Endothelial cell of umbilical vein (primary cell): Measurements from ENCODE around the gene CAAP1. TPM values are rescaled to one million over a fixed set of nuclear protein-coding genes. Genes with fewer than 3 reads are reported as not detected.

ENCODE experiments used
- BruUV-seq: library from RNA; stranded (reverse); fragments of 400-500 nt; replicated peaks from 2 replicates; lab custom pipeline; 2021; lab: Mats Ljungman, UMichigan
- CTCF ChIA-PET: fragments of 300-600, 350-600 bp; sonication (Branson Sonifier 250); formaldehyde crosslinking; loops from one replicate; lab custom pipeline; 2021; ENCODE audit warnings: antibody characterized with exemption, inconsistent platforms; lab: Charles Lee
- POLR2A ChIA-PET: fragments of 300-600, 350-600 bp; sonication (Branson Sonifier 250); formaldehyde crosslinking; loops from one replicate; lab custom pipeline; 2021; ENCODE audit warnings: antibody characterized with exemption, inconsistent platforms; lab: Charles Lee
- DNase-seq: peaks from one replicate; pipeline ENCODE4 v3.0.0-alpha.2; 2011; ENCODE audit warnings: low read depth, low spot score
- FAIRE-seq: peaks from 2 replicates; lab custom pipeline; 2011; peaks lifted over from hg19 to GRCh38; lab: Jason Lieb, UNC
- H2AFZ ChIP-seq: 2 replicates; pipeline ENCODE4 v1.6.0; 2012; ENCODE audit warnings: low read depth, low read length, control low read depth, inconsistent platforms
- H3K27ac ChIP-seq: 2 replicates; pipeline ENCODE4 v1.5.1; 2011; ENCODE audit warnings: low read depth, mild to moderate bottlenecking, control low read depth, low read length, moderate library complexity; ENCODE audit not compliant: insufficient read depth
- H3K27me3 ChIP-seq, 2 experiments: 2 replicates each; pipeline versions ENCODE4 v1.6.0 to v1.6.1; 2011; ENCODE audit warnings: low read length in 2 of 2, mixed read lengths in 1 of 2; ENCODE audit not compliant: control insufficient read depth in 2 of 2, insufficient read depth in 2 of 2
- H3K36me3 ChIP-seq, 2 experiments: 2 replicates in 1 of 2; 3 replicates in 1 of 2; pipeline ENCODE4 v1.5.1; 2011; ENCODE audit warnings: low read length in 2 of 2, mild to moderate bottlenecking in 1 of 2, moderate library complexity in 1 of 2; ENCODE audit not compliant: control insufficient read depth in 2 of 2, insufficient read depth in 2 of 2; ENCODE audit errors: extremely low read depth in 1 of 2
- H3K4me1 ChIP-seq: 3 replicates; pipeline ENCODE4 v1.5.1; 2011; ENCODE audit warnings: mild to moderate bottlenecking, low read length; ENCODE audit not compliant: control insufficient read depth, insufficient read depth; ENCODE audit errors: extremely low read depth
- H3K4me2 ChIP-seq: 2 replicates; pipeline ENCODE4 v1.6.1; 2011; ENCODE audit warnings: low read length, control low read depth, mixed read lengths; ENCODE audit not compliant: insufficient read depth
- H3K4me3 ChIP-seq, 3 experiments: fragments of 200-600 bp in 1 of 3; sonication (generic), shearing (Covaris generic) in 1 of 3; replicated peaks in 1 of 3; 2 replicates each; pipeline ENCODE4 v1.5.1; 2011 to 2016; ENCODE audit warnings: control low read depth in 3 of 3, low read length in 3 of 3, mild to moderate bottlenecking in 2 of 3, inconsistent platforms in 1 of 3, low read depth in 1 of 3, moderate library complexity in 1 of 3; ENCODE audit not compliant: insufficient read depth in 1 of 3
- H3K79me2 ChIP-seq: 2 replicates; pipeline ENCODE4 v1.6.0; 2012; ENCODE audit warnings: low read length, inconsistent platforms; ENCODE audit not compliant: control insufficient read depth, insufficient read depth
- H3K9ac ChIP-seq: replicated peaks from 2 replicates; pipeline ENCODE3; 2011; ENCODE audit warnings: low read length, control low read depth; ENCODE audit not compliant: insufficient read depth; ENCODE audit errors: extremely low read depth
- H3K9me1 ChIP-seq: replicated peaks from 3 replicates; pipeline ENCODE4 v1.6.0; 2011; ENCODE audit warnings: mild to moderate bottlenecking, low read length; ENCODE audit not compliant: control insufficient read depth, insufficient read depth; ENCODE audit errors: extremely low read depth
- H3K9me3 ChIP-seq: replicated peaks from 2 replicates; pipeline ENCODE4 v1.5.1; 2012; ENCODE audit warnings: low read length, inconsistent platforms; ENCODE audit not compliant: control insufficient read depth, insufficient read depth
- H4K20me1 ChIP-seq: replicated peaks from 2 replicates; pipeline ENCODE3; 2011; ENCODE audit warnings: mild to moderate bottlenecking, low read length; ENCODE audit not compliant: control insufficient read depth, insufficient read depth; ENCODE audit errors: extremely low read depth
- EZH2 ChIP-seq: IDR thresholded peaks from 2 replicates; pipeline ENCODE4 v1.6.1; 2012; ENCODE audit warnings: borderline replicate concordance, low read depth, mild to moderate bottlenecking, moderate library complexity, low read length, inconsistent platforms; ENCODE audit not compliant: severe bottlenecking
- FOS ChIP-seq: IDR thresholded peaks from 2 replicates; pipeline ENCODE4 v1.6.1; 2011; ENCODE audit warnings: mild to moderate bottlenecking, low read length, moderate library complexity, borderline replicate concordance; ENCODE audit not compliant: insufficient read depth
- GATA2 ChIP-seq: IDR thresholded peaks from 2 replicates; pipeline ENCODE4 v1.7.0; 2011; ENCODE audit warnings: low read depth, mild to moderate bottlenecking, moderate library complexity, mixed read lengths, low read length; ENCODE audit not compliant: insufficient read length, insufficient read depth
- JUN ChIP-seq: IDR thresholded peaks from 2 replicates; pipeline ENCODE4 v1.6.1; 2011; ENCODE audit warnings: borderline replicate concordance, low read depth; ENCODE audit not compliant: insufficient read length, insufficient read depth
- MYC ChIP-seq: IDR thresholded peaks from one replicate; pipeline ENCODE4 v1.6.1; 2011; ENCODE audit warnings: mild to moderate bottlenecking, low read depth, low read length
- POLR2A ChIP-seq: IDR thresholded peaks from 2 replicates; pipeline ENCODE4 v1.6.1; 2012; ENCODE audit warnings: low read depth, mild to moderate bottlenecking, control low read depth, low read length
- POLR2AphosphoS5 ChIP-seq: IDR thresholded peaks from 2 replicates; pipeline ENCODE4 v1.6.1; 2012; ENCODE audit warnings: low read depth, mild to moderate bottlenecking, control low read depth, low read length, moderate library complexity; ENCODE audit not compliant: insufficient read depth
- dilution Hi-C: fragments of 300-500 bp; cut with MboI; formaldehyde crosslinking; loops from one replicate; pipeline ENCODE4 v1.15.0; 2019; ENCODE audit warnings: low sequenced_read_pairs; ENCODE audit not compliant: extremely low pct_ligation_motif_present
- intact Hi-C: fragments of 100-400 bp; cut with micrococcal nuclease; formaldehyde crosslinking; loops from one replicate; pipeline ENCODE4 v1.10.0; 2022
- polyA plus RNA-seq, 4 experiments: library from polyadenylated mRNA; depleted of rRNA in 3 of 4; stranded (reverse) in 3 of 4; unstranded in 1 of 4; fragments of >200 nt; gene quantifications; 2 replicates each; pipeline versions ENCODE4 v1.2.1 to v1.2.3, GENCODE V29; 2011 to 2012; ENCODE audit warnings: missing spikeins in 1 of 4
- total RNA-seq: library from RNA; stranded (reverse); gene quantifications from 2 replicates; pipeline ENCODE4 v1.2.3, GENCODE V29; 2021
- TF ChIP-seq, protein P1 (sequence below): IDR thresholded peaks from 2 replicates; pipeline ENCODE4 v1.6.1; 2011; ENCODE audit not compliant: insufficient read depth, insufficient read length
- TF ChIP-seq, protein P2 (sequence below), 2 donors: IDR thresholded peaks; 1 replicate in 1 of 2; 2 replicates in 1 of 2; pipeline ENCODE4 v1.5.1; 2011; ENCODE audit warnings: low read length in 2 of 2, mild to moderate bottlenecking in 2 of 2, moderate library complexity in 2 of 2, control low read depth in 1 of 2, inconsistent platforms in 1 of 2, low read depth in 1 of 2; ENCODE audit not compliant: insufficient read depth in 1 of 2; ENCODE audit errors: extremely low read depth in 1 of 2

CAAP1 gene
- total and polyA plus RNA-seq, 2 donors (not counting 3 experiments of a cell fraction or from before 2014, with no cell fraction given): 5.3 to 16.1 TPM

DNA sequence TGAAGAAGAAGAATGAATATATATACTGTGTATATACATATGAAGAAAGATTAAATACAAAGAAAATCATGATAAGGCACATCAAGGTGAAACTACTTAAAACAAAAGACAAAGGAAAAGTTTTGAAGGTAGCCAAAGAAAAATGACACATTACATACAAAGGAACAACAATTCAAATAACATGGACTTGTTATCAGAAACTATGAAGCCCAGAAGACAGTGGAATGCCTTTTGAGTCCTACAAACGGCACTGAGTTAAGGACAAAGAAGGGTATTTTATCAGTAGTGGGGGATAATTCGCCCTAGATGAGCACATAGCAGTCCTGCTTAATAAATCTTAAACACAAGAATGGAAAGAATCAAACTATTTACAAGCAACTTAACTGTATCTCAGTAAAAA lies 77.8 kb downstream of the CAAP1 start:
- CTCF ChIA-PET: no interaction called here
- no peak for TF ChIP-seq EZH2
- no peak for TF ChIP-seq GATA2
- TF ChIP-seq MYC: no peak
- TF ChIP-seq, protein P1, sequence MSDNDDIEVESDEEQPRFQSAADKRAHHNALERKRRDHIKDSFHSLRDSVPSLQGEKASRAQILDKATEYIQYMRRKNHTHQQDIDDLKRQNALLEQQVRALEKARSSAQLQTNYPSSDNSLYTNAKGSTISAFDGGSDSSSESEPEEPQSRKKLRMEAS: no peak
- TF ChIP-seq POLR2A: no peak
- TF ChIP-seq POLR2AphosphoS5: no peak
- no peak for TF ChIP-seq JUN
- TF ChIP-seq, protein P2, sequence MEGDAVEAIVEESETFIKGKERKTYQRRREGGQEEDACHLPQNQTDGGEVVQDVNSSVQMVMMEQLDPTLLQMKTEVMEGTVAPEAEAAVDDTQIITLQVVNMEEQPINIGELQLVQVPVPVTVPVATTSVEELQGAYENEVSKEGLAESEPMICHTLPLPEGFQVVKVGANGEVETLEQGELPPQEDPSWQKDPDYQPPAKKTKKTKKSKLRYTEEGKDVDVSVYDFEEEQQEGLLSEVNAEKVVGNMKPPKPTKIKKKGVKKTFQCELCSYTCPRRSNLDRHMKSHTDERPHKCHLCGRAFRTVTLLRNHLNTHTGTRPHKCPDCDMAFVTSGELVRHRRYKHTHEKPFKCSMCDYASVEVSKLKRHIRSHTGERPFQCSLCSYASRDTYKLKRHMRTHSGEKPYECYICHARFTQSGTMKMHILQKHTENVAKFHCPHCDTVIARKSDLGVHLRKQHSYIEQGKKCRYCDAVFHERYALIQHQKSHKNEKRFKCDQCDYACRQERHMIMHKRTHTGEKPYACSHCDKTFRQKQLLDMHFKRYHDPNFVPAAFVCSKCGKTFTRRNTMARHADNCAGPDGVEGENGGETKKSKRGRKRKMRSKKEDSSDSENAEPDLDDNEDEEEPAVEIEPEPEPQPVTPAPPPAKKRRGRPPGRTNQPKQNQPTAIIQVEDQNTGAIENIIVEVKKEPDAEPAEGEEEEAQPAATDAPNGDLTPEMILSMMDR (IDR thresholded peaks at IDR 0.05; ENCODE audit: extremely low read depth in 1 of 2, insufficient read depth in 1 of 2, low read depth in 1 of 2, low read length in 2 of 2): no peak
- TF ChIP-seq FOS: no peak
- Histone ChIP-seq H3K79me2 (no peaks in the 10 kb centered on the region), H3K4me2 (no peak overlapping the region), H3K4me1 (no peaks in the 10 kb centered on the region), H2AFZ (no peak overlapping the region), H4K20me1 (no peaks in the 10 kb centered on the region), H3K27ac (no peak overlapping the region), H3K9ac (no peak overlapping the region), H3K4me3 (no peak overlapping the region), H3K36me3 (no peaks in the 10 kb centered on the region), H3K9me3 (no peaks in the 10 kb centered on the region), H3K27me3 (no peaks in the 10 kb centered on the region), H3K9me1 (no peaks in the 10 kb centered on the region)
- DNase-seq (no peak), FAIRE-seq (no peak)
- no TSS peak for BruUV-seq
- POLR2A ChIA-PET: no interaction called here
- dilution Hi-C loops (no loop called here), intact Hi-C loops (no loop called here)
